ENCODE measurements around the gene THOC6. TPM values are rescaled to one million over a fixed set of nuclear protein-coding genes. Genes with fewer than 3 reads are reported as not detected.
A peak's percentile ranks its signal among the peaks of the same experiment; 100 is the strongest.

THOC6 gene
- total and polyA plus RNA-seq, 9 of the 15 experiments (the other 6 are each of a cell fraction or from before 2014, with no cell fraction given), result 2.5 to 65.4 (median 42.3) TPM

- TF ChIP-seq L3MBTL2 (IDR thresholded peaks at IDR 0.05), result no peak
- TF ChIP-seq USF2 (CRISPR knock-in tag; IDR thresholded peaks at IDR 0.05), result no peak
- TF ChIP-seq SUPT5H (IDR thresholded peaks at IDR 0.05), result no peak
- no peak for TF ChIP-seq ZNF561 (CRISPR knock-in tag; conservative IDR thresholded peaks at IDR 0.05)
- no peak for TF ChIP-seq EWSR1 (IDR thresholded peaks at IDR 0.05; ENCODE audit: borderline replicate concordance, low read depth, partially characterized antibody)
- TF ChIP-seq FOXP4 (CRISPR knock-in tag; IDR thresholded peaks at IDR 0.05; ENCODE audit: borderline replicate concordance), result no peak
- no peak for TF ChIP-seq ZNF143 (CRISPR knock-in tag; IDR thresholded peaks at IDR 0.05)
- no peak for TF ChIP-seq CHD7 (IDR thresholded peaks at IDR 0.05; ENCODE audit: low read depth, low read length)
- no peak for TF ChIP-seq ZFP30 (CRISPR knock-in tag; IDR thresholded peaks at IDR 0.05; ENCODE audit: borderline replicate concordance)
- TF ChIP-seq SP1 (CRISPR knock-in tag; IDR thresholded peaks at IDR 0.05), result peak; percentile 69; the same call in 1 of the 2 replicates
- TF ChIP-seq RB1 (IDR thresholded peaks at IDR 0.05; ENCODE audit: low read depth), result peak; percentile 43; the same call in 1 of the 2 replicates
- TF ChIP-seq CBX8 (IDR thresholded peaks at IDR 0.05; ENCODE audit: borderline replicate concordance, extremely low read depth, low read depth, low read length, poor library complexity, severe bottlenecking), result no peak
- TF ChIP-seq NCOA1 (IDR thresholded peaks at IDR 0.05; ENCODE audit: low read depth), result no peak
Observed at GRCh38 chr16:3021449-3022207, 2.2 kb upstream of the THOC6 start (continued).

Data from K562 (cell line).